ENCODE measurements around the gene ARFGAP1.

ARFGAP1 gene

DNA sequence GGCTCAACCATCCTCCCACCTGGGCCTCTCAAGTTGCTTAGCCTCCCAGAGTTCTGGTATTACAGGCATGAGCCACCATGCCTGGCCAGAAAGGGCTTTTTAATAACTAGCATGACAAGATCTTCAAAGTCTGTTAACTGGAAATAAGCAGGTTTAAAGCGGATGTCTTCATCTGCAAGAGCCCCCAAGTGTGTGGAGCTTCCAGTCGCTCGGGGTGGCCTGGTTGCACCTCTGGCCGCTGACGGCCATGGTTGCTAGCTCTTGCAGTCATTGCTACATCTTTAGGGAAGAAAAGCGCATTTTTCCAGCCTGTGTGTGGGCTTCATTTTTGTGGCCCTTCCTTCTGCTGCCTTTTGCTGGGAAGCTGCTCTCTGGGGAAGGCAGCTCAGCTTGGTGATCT is 7.8 kb downstream of the ARFGAP1 start:
- TF ChIP-seq, protein P1, sequence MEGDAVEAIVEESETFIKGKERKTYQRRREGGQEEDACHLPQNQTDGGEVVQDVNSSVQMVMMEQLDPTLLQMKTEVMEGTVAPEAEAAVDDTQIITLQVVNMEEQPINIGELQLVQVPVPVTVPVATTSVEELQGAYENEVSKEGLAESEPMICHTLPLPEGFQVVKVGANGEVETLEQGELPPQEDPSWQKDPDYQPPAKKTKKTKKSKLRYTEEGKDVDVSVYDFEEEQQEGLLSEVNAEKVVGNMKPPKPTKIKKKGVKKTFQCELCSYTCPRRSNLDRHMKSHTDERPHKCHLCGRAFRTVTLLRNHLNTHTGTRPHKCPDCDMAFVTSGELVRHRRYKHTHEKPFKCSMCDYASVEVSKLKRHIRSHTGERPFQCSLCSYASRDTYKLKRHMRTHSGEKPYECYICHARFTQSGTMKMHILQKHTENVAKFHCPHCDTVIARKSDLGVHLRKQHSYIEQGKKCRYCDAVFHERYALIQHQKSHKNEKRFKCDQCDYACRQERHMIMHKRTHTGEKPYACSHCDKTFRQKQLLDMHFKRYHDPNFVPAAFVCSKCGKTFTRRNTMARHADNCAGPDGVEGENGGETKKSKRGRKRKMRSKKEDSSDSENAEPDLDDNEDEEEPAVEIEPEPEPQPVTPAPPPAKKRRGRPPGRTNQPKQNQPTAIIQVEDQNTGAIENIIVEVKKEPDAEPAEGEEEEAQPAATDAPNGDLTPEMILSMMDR (IDR thresholded peaks at IDR 0.05; ENCODE audit: low read depth, low read length, missing control alignments) = no peak
- in situ Hi-C loops (cut with HindIII; ENCODE audit: low sequenced_read_pairs) = no loop called here
- no peak for DNase-seq (ENCODE audit: low read depth)

DNA sequence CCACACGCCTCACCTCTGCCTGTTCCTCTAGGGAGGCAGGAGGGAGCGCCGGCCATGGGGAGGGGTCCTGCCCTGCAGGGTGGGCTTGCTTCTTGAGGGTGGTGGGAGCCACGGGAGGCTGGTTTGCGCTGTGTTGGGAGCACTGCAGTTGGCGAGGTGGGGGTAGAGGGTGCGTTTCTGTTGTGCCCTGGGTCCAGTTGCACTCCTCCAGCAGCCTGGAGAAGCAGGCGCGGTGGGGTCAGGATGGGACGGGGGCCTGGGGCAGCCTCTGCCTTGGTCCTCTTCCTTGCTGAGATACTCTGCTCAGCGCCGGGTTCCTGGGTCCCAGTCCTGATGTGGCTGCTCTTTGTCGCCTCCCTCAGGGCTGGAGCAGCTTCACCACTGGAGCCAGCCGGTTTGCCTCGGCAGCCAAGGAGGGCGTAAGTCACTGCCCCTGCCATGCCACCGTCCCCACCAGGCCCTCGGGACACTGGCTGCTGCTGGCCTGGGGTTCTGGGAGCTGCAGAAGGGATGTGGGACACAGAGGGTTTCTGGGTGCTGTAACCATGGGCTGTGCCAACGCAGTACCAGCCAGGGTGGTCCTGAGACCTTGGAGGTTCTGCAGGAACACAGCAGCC is 8.4 kb downstream of the ARFGAP1 start:
- in situ Hi-C loops (cut with HindIII; ENCODE audit: low sequenced_read_pairs) = no loop called here
- H3K4me3 ChIP-seq (ENCODE audit: low read depth, low read length) = no peak overlapping the region
- no peak for DNase-seq (ENCODE audit: low read depth)
- TF ChIP-seq, protein P1 (IDR thresholded peaks at IDR 0.05; ENCODE audit: low read depth, low read length, missing control alignments) = peak; percentile 42

More for the DNA sequence above, 7.8 kb downstream of the ARFGAP1 start:
- no peak overlapping the region for H3K4me3 ChIP-seq (ENCODE audit: low read depth, low read length)

DNA sequence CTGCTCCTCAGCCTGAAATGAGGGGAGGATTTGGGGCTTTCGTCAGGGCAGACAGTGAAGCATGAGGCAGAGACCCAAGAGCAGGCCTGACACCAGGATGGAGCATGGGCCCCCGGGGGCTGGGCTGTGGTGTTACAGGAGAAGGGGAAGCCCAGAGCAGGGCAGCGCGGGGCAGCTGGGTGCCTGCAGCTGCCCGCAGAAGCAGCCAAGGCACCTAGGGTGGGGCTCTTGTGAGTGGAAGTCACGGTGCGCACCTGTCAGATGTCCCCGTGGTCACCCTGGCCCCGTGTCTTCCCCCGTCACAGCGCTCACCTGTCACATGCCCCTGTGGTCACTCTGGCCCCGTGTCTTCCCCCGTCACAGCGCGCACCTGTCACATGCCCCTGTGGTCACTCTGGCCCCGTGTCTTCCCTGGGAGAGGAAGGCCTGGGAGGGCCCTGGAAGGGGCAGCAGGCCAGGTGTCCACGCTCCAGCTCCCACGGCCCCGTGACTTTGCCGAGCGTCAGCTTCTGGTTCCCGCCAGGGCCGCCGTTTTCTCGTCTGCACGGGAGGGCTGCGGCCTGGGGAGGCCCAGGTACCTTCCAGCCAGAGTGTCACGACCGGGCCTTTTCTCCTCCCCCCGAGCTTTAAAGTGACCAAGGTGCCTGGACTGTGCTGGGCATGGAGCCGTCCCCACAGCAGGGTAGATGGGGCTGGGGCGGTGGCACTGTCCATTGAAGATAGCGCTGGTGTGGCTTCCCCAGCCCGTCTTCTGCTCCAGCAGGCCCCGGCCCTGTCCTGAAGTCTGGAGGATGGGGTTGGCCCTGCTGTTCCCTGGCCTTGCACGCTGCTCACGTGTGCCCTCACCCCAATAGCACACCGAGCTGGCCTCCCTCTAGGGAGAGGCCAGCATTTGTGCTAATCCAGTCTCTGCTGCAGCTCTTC is 9.4 kb downstream of the ARFGAP1 start:
- TF ChIP-seq, protein P1 (IDR thresholded peaks at IDR 0.05; ENCODE audit: low read depth, low read length, missing control alignments) = no peak
- in situ Hi-C loops (cut with HindIII; ENCODE audit: low sequenced_read_pairs) = no loop called here
- no peak for DNase-seq (ENCODE audit: low read depth)
- no peak overlapping the region for H3K4me3 ChIP-seq (ENCODE audit: low read depth, low read length)

DNA sequence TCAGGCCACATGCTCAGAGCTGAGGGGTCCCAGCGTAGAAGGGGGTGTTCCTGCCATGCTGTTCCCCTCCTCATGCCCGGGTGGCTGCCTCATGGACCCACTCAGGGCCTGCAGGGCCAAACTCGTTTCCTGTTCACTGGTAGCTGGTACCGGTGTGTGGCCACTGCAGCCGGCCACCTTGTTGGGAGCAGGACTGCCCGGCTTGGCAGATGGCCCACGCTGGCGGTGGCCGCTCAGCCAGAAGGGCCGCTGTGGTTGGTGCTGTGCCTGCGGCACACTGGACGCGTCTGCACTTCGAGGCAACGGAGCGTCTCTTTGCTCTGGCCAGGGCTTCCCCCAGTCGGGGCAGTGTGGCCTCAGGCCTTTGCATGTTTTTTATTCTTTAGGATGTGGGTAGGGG is 10.3 kb downstream of the ARFGAP1 start:
- DNase-seq (ENCODE audit: low read depth) = no peak
- TF ChIP-seq, protein P1 (IDR thresholded peaks at IDR 0.05; ENCODE audit: low read depth, low read length, missing control alignments) = no peak
- no peak overlapping the region for H3K4me3 ChIP-seq (ENCODE audit: low read depth, low read length)
- in situ Hi-C loops (cut with HindIII; ENCODE audit: low sequenced_read_pairs) = no loop called here

- TF ChIP-seq, protein P1 (IDR thresholded peaks at IDR 0.05; ENCODE audit: low read depth, low read length, missing control alignments) = no peak
- no peak overlapping the region for H3K4me3 ChIP-seq (ENCODE audit: low read depth, low read length)
- in situ Hi-C loops (cut with HindIII; ENCODE audit: low sequenced_read_pairs) = no loop called here
- DNase-seq (ENCODE audit: low read depth) = no peak
Measured at GRCh38 chr20:63283397-63284082, 10.9 kb downstream of the ARFGAP1 start.

DNA sequence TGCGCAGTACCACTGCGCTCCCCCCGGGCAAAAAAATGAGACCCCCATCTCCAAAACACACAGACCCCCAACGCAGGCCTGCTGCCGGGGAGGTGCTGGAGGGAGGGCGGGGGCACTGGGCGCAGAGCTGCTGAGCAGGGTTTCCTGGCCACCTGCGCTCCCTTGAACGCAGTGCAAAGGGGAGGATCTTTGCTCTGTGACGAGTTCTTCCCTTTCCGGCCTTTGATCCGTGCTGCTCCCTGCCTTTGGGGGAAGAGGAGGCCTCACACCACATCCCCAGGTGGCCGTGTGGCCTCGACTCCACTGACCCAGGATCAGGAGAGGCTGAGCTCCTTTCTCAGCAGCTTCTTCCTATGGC is 11.4 kb downstream of the ARFGAP1 start:
- in situ Hi-C loops (cut with HindIII; ENCODE audit: low sequenced_read_pairs) = no loop called here
- DNase-seq (ENCODE audit: low read depth) = no peak
- TF ChIP-seq, protein P1 (IDR thresholded peaks at IDR 0.05; ENCODE audit: low read depth, low read length, missing control alignments) = no peak
- H3K4me3 ChIP-seq (ENCODE audit: low read depth, low read length) = no peak overlapping the region
